ENCODE measurements around the gene SELENOI. TPM values are rescaled to one million over a fixed set of nuclear protein-coding genes. Genes with fewer than 3 reads are reported as not detected.

Gene SELENOI
- total RNA-seq, 1 donor from 2014 or later, result 14.8 TPM

- TF ChIP-seq CTCF (IDR thresholded peaks at IDR 0.05), result no peak
- intact Hi-C loops (cut with DNase I), result no loop called here
- H3K4me3 ChIP-seq, result no peak overlapping the region
- no peak for DNase-seq
- H3K36me3 ChIP-seq, result no peaks in the 10 kb centered on the region
- H3K9me3 ChIP-seq, result no peaks in the 10 kb centered on the region
- no peaks in the 10 kb centered on the region for H3K27me3 ChIP-seq
- no peak overlapping the region for H3K27ac ChIP-seq
- H3K4me1 ChIP-seq, result no peaks in the 10 kb centered on the region
- no peak for ATAC-seq
Observed at GRCh38 chr2:26422947-26423629, 77.1 kb downstream of the SELENOI start.

- no peaks in the 10 kb centered on the region for H3K9me3 ChIP-seq
- intact Hi-C loops (cut with DNase I), result no loop called here
- no peak overlapping the region for H3K27ac ChIP-seq
- DNase-seq, result no peak
- no peak overlapping the region for H3K4me3 ChIP-seq
- H3K36me3 ChIP-seq, result no peaks in the 10 kb centered on the region
- H3K27me3 ChIP-seq, result no peaks in the 10 kb centered on the region
- TF ChIP-seq CTCF (IDR thresholded peaks at IDR 0.05), result no peak
- H3K4me1 ChIP-seq, result no peaks in the 10 kb centered on the region
- no peak for ATAC-seq
Observed at GRCh38 chr2:26423750-26424149, 77.8 kb downstream of the SELENOI start.

- ATAC-seq (no peak), DNase-seq (no peak)
- Histone ChIP-seq H3K4me1 (no peaks in the 10 kb centered on the region), H3K4me3 (no peak overlapping the region), H3K27me3 (no peaks in the 10 kb centered on the region), H3K9me3 (no peaks in the 10 kb centered on the region), H3K36me3 (no peaks in the 10 kb centered on the region), H3K27ac (no peak overlapping the region)
- no peak for TF ChIP-seq CTCF (IDR thresholded peaks at IDR 0.05)
- intact Hi-C loops (cut with DNase I), result no loop called here
Observed at GRCh38 chr2:26424221-26424620, 78.3 kb downstream of the SELENOI start.

GRCh38 chr2:26428846-26429245, 82.9 kb downstream of the SELENOI start:
- TF ChIP-seq CTCF (IDR thresholded peaks at IDR 0.05), result no peak
- DNase-seq, result no peak
- H3K4me1 ChIP-seq, result no peaks in the 10 kb centered on the region

GRCh38 chr2:26429779-26430578, 84.0 kb downstream of the SELENOI start:
- no peaks in the 10 kb centered on the region for H3K36me3 ChIP-seq
- no peaks in the 10 kb centered on the region for H3K9me3 ChIP-seq
- no peak overlapping the region for H3K27ac ChIP-seq
- H3K27me3 ChIP-seq, result no peaks in the 10 kb centered on the region
- intact Hi-C loops (cut with DNase I), result no loop called here
- H3K4me3 ChIP-seq, result no peak overlapping the region
- ATAC-seq (no peak), DNase-seq (no peak)
- H3K4me1 ChIP-seq, result no peaks in the 10 kb centered on the region
- TF ChIP-seq CTCF (IDR thresholded peaks at IDR 0.05), result no peak

More at GRCh38 chr2:26428846-26429245, 82.9 kb downstream of the SELENOI start:
- no peak for ATAC-seq
- H3K27me3 ChIP-seq, result no peaks in the 10 kb centered on the region
- intact Hi-C loops (cut with DNase I), result no loop called here
- H3K4me3 ChIP-seq, result no peak overlapping the region
- H3K9me3 ChIP-seq, result no peaks in the 10 kb centered on the region
- no peaks in the 10 kb centered on the region for H3K36me3 ChIP-seq
- no peak overlapping the region for H3K27ac ChIP-seq
